GM18519 (cell line): ENCODE results near the gene COL9A1.

Source experiments
- ATAC-seq: cut with Tn5 transposase; IDR thresholded peaks from one replicate; pipeline ENCODE4 v1.9.1; 2021; ENCODE audit warnings: mild to moderate bottlenecking, moderate library complexity; ENCODE audit not compliant: unreplicated experiment, low FRiP score

The COL9A1 gene

GRCh38 chr6:70180183-70180900 is 122.5 kb downstream of the COL9A1 start:
- ATAC-seq, result no peak

- ATAC-seq, result no peak
Measured at GRCh38 chr6:70176842-70177550, 125.9 kb downstream of the COL9A1 start.

- ATAC-seq, result no peak
Measured at GRCh38 chr6:70175770-70176169, 127.1 kb downstream of the COL9A1 start.

- no peak for ATAC-seq
Measured at GRCh38 chr6:70172252-70172651, 130.6 kb downstream of the COL9A1 start.

GRCh38 chr6:70171236-70171635 is 131.6 kb downstream of the COL9A1 start:
- no peak for ATAC-seq

GRCh38 chr6:70168681-70169377 is 134.1 kb downstream of the COL9A1 start:
- ATAC-seq, result no peak
